Dendritic cell treated with granulocyte-macrophage colony-stimulating factor and Interleukin-4, amounts not matched to agents 40 ng/mL and 50 ng/mL, for 4 days (primary cell): ENCODE measurements around the gene SLC6A7.
"Not testable (repeated sequence)": the region's sequence is repeated elsewhere in the genome, so short reads cannot be mapped to it uniquely, and the experiment has no call there.

ENCODE experiments used
- H3K27ac Mint-ChIP-seq: one replicate; pipeline ENCODE4 v1.8.0; 2022; ENCODE audit warnings: mild to moderate bottlenecking, mixed read lengths
- H3K27me3 Mint-ChIP-seq: one replicate; pipeline ENCODE4 v1.8.0; 2022; ENCODE audit warnings: mild to moderate bottlenecking, mixed read lengths
- H3K36me3 Mint-ChIP-seq: one replicate; pipeline ENCODE4 v1.8.0; 2022; ENCODE audit warnings: low read depth, mixed read lengths
- H3K4me1 Mint-ChIP-seq: one replicate; pipeline ENCODE4 v1.8.0; 2022; ENCODE audit warnings: low read depth, mixed read lengths
- H3K4me3 Mint-ChIP-seq: one replicate; pipeline ENCODE4 v1.8.0; 2022; ENCODE audit warnings: mild to moderate bottlenecking, moderate library complexity, mixed read lengths
- H3K9me3 Mint-ChIP-seq: one replicate; pipeline ENCODE4 v1.8.0; 2022; ENCODE audit warnings: mixed read lengths
- intact Hi-C: fragments of 100-400 bp; cut with micrococcal nuclease; formaldehyde crosslinking; loops from one replicate; pipeline ENCODE4 v1.15.0; 2022

Gene SLC6A7

GRCh38 chr5:150217873-150218692 lies 28.2 kb downstream of the SLC6A7 start:
- intact Hi-C loops = loop anchor here (1.0 to 10.0 kb wide), 3 partner anchors 57 to 193 kb away; no protein-coding TSS in a partner anchor
- Mint-ChIP-seq H3K9me3 (no peaks in the 10 kb centered on the region), H3K4me3 (no peak overlapping the region), H3K36me3 (no peaks in the 10 kb centered on the region), H3K27me3 (peaks cover 39% of the 10 kb centered on the region), H3K27ac (no peak overlapping the region), H3K4me1 (peaks cover 25% of the 10 kb centered on the region)

GRCh38 chr5:150218693-150219035 lies 28.8 kb downstream of the SLC6A7 start:
- Mint-ChIP-seq H3K4me1 (peaks cover 25% of the 10 kb centered on the region), H3K4me3 (no peak overlapping the region), H3K27me3 (peaks cover 39% of the 10 kb centered on the region), H3K27ac (no peak overlapping the region), H3K9me3 (no peaks in the 10 kb centered on the region), H3K36me3 (no peaks in the 10 kb centered on the region)
- intact Hi-C loops = loop anchor here (1.0 to 10.0 kb wide), 3 partner anchors 57 to 194 kb away; no protein-coding TSS in a partner anchor

- intact Hi-C loops = loop anchor here (10.0 kb wide), 1 partner anchor 194 kb away; no protein-coding TSS in a partner anchor
- peaks cover 39% of the 10 kb centered on the region for H3K27me3 Mint-ChIP-seq
- H3K4me3 Mint-ChIP-seq = no peak overlapping the region
- no peak overlapping the region for H3K27ac Mint-ChIP-seq
- H3K36me3 Mint-ChIP-seq = no peaks in the 10 kb centered on the region
- H3K9me3 Mint-ChIP-seq = no peaks in the 10 kb centered on the region
- H3K4me1 Mint-ChIP-seq = peaks cover 25% of the 10 kb centered on the region
Measured at GRCh38 chr5:150219142-150219541, 29.3 kb downstream of the SLC6A7 start.

- no peaks in the 10 kb centered on the region for H3K36me3 Mint-ChIP-seq
- peaks cover 25% of the 10 kb centered on the region for H3K4me1 Mint-ChIP-seq
- H3K4me3 Mint-ChIP-seq = no peak overlapping the region
- H3K27me3 Mint-ChIP-seq = peaks cover 37% of the 10 kb centered on the region
- intact Hi-C loops = loop anchor here (10.0 kb wide), 1 partner anchor 195 kb away; no protein-coding TSS in a partner anchor
- no peak overlapping the region for H3K27ac Mint-ChIP-seq
- H3K9me3 Mint-ChIP-seq = no peaks in the 10 kb centered on the region
Measured at GRCh38 chr5:150219861-150220260, 30.0 kb downstream of the SLC6A7 start.

- H3K9me3 Mint-ChIP-seq = no peaks in the 10 kb centered on the region
- H3K36me3 Mint-ChIP-seq = no peaks in the 10 kb centered on the region
- H3K27me3 Mint-ChIP-seq = peaks cover 34% of the 10 kb centered on the region
- no peak overlapping the region for H3K4me3 Mint-ChIP-seq
- intact Hi-C loops = no loop called here
- no peak overlapping the region for H3K27ac Mint-ChIP-seq
- H3K4me1 Mint-ChIP-seq = peaks cover 15% of the 10 kb centered on the region
Measured at GRCh38 chr5:150221471-150221870, 31.6 kb downstream of the SLC6A7 start.

- Mint-ChIP-seq H3K27ac (no peak overlapping the region), H3K4me1 (peaks cover 11% of the 10 kb centered on the region), H3K27me3 (peaks cover 21% of the 10 kb centered on the region), H3K36me3 (no peaks in the 10 kb centered on the region), H3K4me3 (no peak overlapping the region), H3K9me3 (no peaks in the 10 kb centered on the region)
- intact Hi-C loops = no loop called here
Measured at GRCh38 chr5:150222906-150223305, 33.0 kb downstream of the SLC6A7 start.

GRCh38 chr5:150223474-150223873 lies 33.6 kb downstream of the SLC6A7 start:
- intact Hi-C loops = no loop called here
- H3K27ac Mint-ChIP-seq = no peak overlapping the region

GRCh38 chr5:150224483-150225027 lies 34.7 kb downstream of the SLC6A7 start:
- Mint-ChIP-seq H3K36me3 (no peaks in the 10 kb centered on the region), H3K9me3 (no peaks in the 10 kb centered on the region), H3K4me1 (peaks cover 10% of the 10 kb centered on the region), H3K4me3 (no peak overlapping the region), H3K27me3 (peaks cover 22% of the 10 kb centered on the region), H3K27ac (no peak overlapping the region)
- intact Hi-C loops = no loop called here

More at GRCh38 chr5:150223474-150223873, 33.6 kb downstream of the SLC6A7 start:
- no peaks in the 10 kb centered on the region for H3K36me3 Mint-ChIP-seq
- H3K4me3 Mint-ChIP-seq = no peak overlapping the region
- H3K9me3 Mint-ChIP-seq = no peaks in the 10 kb centered on the region
- H3K4me1 Mint-ChIP-seq = peaks cover 10% of the 10 kb centered on the region
- peaks cover 22% of the 10 kb centered on the region for H3K27me3 Mint-ChIP-seq

- H3K27ac Mint-ChIP-seq = no peak overlapping the region
- H3K9me3 Mint-ChIP-seq = no peaks in the 10 kb centered on the region
- peaks cover 10% of the 10 kb centered on the region for H3K27me3 Mint-ChIP-seq
- H3K4me3 Mint-ChIP-seq = no peak overlapping the region
- peaks cover 10% of the 10 kb centered on the region for H3K4me1 Mint-ChIP-seq
- H3K36me3 Mint-ChIP-seq = no peaks in the 10 kb centered on the region
- intact Hi-C loops = no loop called here
Measured at GRCh38 chr5:150227036-150227435, 37.2 kb downstream of the SLC6A7 start.

- no peak overlapping the region for H3K27ac Mint-ChIP-seq
- H3K27me3 Mint-ChIP-seq = peaks cover 4% of the 10 kb centered on the region
- H3K4me3 Mint-ChIP-seq = no peak overlapping the region
- intact Hi-C loops = no loop called here
- H3K9me3 Mint-ChIP-seq = no peaks in the 10 kb centered on the region
- peaks cover 10% of the 10 kb centered on the region for H3K4me1 Mint-ChIP-seq
- H3K36me3 Mint-ChIP-seq = no peaks in the 10 kb centered on the region
Measured at GRCh38 chr5:150227606-150228273, 37.9 kb downstream of the SLC6A7 start.

- peaks cover 27% of the 10 kb centered on the region for H3K4me1 Mint-ChIP-seq
- no peaks in the 10 kb centered on the region for H3K9me3 Mint-ChIP-seq
- peaks cover 1% of the 10 kb centered on the region for H3K27me3 Mint-ChIP-seq
- H3K4me3 Mint-ChIP-seq = no peak overlapping the region
- intact Hi-C loops = no loop called here
- no peak overlapping the region for H3K27ac Mint-ChIP-seq
- no peaks in the 10 kb centered on the region for H3K36me3 Mint-ChIP-seq
Measured at GRCh38 chr5:150229571-150229970, 39.7 kb downstream of the SLC6A7 start.

GRCh38 chr5:150230842-150231241 lies 41.0 kb downstream of the SLC6A7 start:
- intact Hi-C loops = no loop called here
- peaks cover 1% of the 10 kb centered on the region for H3K27me3 Mint-ChIP-seq
- no peak overlapping the region for H3K27ac Mint-ChIP-seq
- no peak overlapping the region for H3K4me3 Mint-ChIP-seq
- H3K9me3 Mint-ChIP-seq = no peaks in the 10 kb centered on the region
- peaks cover 37% of the 10 kb centered on the region for H3K4me1 Mint-ChIP-seq
- no peaks in the 10 kb centered on the region for H3K36me3 Mint-ChIP-seq

- H3K27ac Mint-ChIP-seq, H3K9me3 Mint-ChIP-seq, H3K27me3 Mint-ChIP-seq, H3K36me3 Mint-ChIP-seq, H3K4me3 Mint-ChIP-seq, intact Hi-C loops: not testable (repeated sequence)
- H3K4me1 Mint-ChIP-seq = peaks cover 27% of the 10 kb centered on the region
Measured at GRCh38 chr5:150233706-150234105, 43.8 kb downstream of the SLC6A7 start.
